Left ventricle myocardium superior (tissue), 1 donor: ENCODE data around the gene CARD18. TPM values are rescaled to one million over a fixed set of nuclear protein-coding genes. Genes with fewer than 3 reads are reported as not detected.
A peak's percentile ranks its signal among the peaks of the same experiment; 100 is the strongest.
"Not testable (repeated sequence)": the region's sequence is repeated elsewhere in the genome, so short reads cannot be mapped to it uniquely, and the experiment has no call there.

Source experiments
- ATAC-seq: fragments of 200-7000 bp; cut with Tn5 transposase; one replicate; pipeline ENCODE4 v1.9.1; 2020; ENCODE audit warnings: mild to moderate bottlenecking, moderate library complexity
- DNase-seq: peaks from one replicate; pipeline ENCODE4 v3.0.0-alpha.2; 2020
- intact Hi-C: fragments of 100-400 bp; cut with micrococcal nuclease; formaldehyde crosslinking; loops from one replicate; pipeline ENCODE4 v1.11.0; 2022
- total RNA-seq: library from RNA; stranded (reverse); fragmentation: NEBNext Ultra II Directional; extraction: Animal tissue kit (Norgen Biotek cat#: 25700); gene quantifications from one replicate; pipeline ENCODE4 v1.2.1, GENCODE V29; 2021
- donor health status: DM: no; HTN: yes; CAD: no; lungs with severe emphysema.

CARD18 gene
- total RNA-seq, 1 donor from 2014 or later: 0.72 TPM

DNA sequence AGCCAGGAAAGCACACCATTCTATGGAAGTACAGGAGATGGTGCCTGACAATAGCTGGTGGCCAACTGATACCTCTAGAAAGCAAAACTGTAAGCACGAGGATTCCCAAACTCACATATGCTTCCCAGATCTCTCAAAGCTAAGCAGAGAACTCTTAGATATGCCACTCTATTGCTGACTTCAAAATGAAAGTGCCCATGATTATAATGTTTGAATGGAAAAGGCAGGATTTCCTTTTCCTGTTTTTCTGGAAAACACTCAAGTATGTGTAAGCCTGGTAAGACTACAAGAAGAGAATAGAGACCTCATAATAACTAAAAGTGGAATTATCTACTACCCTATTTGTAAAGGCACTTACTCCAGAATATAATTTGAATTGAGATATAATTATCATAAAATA lies 2.6 kb upstream of the CARD18 start:
- no peak for ATAC-seq
- intact Hi-C loops: no loop called here
- no peak for DNase-seq

DNA sequence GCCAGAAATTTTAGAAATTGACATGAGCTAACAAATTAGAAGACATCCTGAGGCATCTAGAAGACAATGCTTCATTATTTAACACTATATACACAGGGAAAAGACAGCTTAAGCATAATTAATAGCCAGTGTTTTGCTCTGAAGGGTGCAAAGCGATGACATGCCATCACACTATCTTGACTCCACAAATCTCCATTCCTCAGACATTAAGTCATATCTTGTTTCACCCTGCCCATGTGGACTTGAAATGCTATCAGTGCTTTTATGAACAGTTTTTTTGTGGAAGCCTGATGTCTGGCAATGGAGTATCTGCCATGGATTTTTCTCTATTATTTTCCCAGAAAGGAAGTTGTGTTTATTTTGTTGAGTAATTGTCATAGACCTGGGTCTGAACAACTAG lies 2.3 kb downstream of the CARD18 start:
- DNase-seq (no peak), ATAC-seq (no peak)
- intact Hi-C loops: no loop called here

DNA sequence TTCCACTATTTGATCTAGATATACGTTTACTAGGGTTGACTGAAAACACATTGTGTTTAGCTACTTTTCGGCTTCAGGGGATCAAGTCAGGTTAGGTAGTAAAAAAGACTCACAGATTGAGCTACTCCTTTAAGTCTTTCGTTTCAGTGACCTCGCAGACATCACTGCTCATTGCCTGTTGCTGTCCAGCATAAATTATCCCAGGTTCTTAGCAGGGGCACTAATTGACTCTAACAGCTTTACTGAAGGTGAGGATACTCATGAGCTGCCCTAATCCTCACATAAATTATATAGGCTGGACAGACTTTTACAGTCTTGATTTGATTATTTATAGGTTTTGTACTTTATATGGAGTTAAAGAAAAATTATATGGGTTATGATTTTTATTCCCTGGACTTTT lies 3.7 kb downstream of the CARD18 start:
- intact Hi-C loops: no loop called here
- ATAC-seq: no peak
- no peak for DNase-seq

DNA sequence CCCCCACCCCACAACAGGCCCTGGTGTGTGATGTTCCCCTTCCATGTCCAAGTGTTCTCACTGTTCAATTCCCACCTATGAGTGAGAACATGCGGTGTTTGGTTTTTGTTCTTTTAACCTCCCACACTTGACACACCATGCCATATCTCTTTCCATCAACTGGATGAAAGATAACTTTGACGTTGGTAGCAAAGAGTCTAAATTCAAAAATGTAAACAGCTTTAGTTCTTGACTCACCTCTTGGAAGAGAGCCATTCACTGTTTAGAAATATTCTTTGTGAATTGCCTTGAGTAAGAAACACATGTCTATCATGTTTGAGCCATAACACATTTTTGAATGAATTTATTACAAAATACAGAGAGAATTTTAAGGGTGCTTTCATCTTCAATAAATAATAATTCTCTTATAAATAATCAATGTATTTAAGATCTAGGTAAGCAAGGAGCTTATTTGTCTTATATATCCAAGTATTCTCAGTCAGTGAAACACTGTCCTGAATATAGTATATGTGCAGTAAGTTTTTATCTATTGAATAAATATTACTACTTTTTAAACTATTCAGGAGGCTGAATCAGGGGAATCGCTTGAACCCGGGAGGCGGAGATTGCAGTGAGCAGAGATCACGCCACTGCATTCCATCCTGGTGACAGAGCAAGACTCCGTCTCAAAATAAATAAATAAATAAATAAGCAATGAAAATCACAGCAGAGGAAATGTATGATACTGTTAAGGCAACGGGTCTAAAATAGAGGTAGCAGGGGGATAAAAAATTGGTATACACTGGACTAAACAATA lies 6.7 kb downstream of the CARD18 start:
- no peak for ATAC-seq
- intact Hi-C loops: no loop called here

DNA sequence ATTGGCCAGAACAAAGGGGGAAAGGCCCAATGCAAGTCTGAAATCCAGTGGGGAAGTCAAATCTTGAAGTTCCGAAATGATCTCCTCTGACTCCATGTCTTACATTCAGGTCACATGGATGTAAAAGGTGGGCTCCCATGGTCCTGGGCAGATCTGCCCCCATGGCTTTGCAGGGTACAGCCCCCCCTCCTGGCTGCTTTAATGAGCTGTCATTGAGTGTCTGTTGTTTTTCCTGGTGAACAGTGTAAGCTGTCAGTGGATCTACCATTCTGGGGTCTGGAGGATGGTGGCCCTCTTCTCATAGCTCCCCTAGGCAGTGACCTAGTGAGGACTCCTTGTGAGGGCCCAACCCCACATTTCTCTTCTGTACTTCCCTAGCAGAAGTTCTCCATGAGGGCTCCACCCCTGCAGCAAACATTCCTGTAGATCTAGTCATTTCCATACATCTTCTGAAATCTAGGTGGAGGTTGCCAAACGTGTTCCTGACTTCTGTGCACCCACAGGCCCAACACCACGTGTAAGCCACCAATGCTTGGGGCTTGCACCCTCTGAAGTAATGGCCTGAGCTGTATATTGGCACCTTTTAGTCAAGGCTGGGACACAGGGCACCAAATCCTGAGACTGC lies 9.3 kb downstream of the CARD18 start:
- intact Hi-C loops: no loop called here
- ATAC-seq (no peak), DNase-seq (no peak)

More for the DNA sequence above, 6.7 kb downstream of the CARD18 start:
- DNase-seq: no peak

DNA sequence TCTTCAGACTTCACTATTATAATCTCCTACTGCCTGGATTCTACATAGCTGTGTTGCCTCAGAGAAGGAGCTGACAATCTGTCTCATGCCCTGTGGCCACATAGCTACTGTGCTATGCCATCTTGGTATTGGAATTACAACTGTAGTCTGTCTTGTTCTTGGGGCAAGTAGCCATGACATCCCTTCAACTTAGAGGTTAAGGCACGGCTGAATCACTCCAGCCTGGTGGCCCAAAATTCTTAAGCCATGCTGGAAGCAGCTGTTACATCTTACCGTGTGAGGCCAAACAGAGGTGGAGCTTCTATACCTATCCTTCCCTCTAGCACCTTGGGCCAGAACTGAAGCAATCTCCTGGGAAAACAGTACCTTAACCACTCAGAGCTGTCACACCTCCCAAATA lies 14.8 kb downstream of the CARD18 start:
- DNase-seq (no peak), ATAC-seq (no peak)
- intact Hi-C loops: no loop called here

DNA sequence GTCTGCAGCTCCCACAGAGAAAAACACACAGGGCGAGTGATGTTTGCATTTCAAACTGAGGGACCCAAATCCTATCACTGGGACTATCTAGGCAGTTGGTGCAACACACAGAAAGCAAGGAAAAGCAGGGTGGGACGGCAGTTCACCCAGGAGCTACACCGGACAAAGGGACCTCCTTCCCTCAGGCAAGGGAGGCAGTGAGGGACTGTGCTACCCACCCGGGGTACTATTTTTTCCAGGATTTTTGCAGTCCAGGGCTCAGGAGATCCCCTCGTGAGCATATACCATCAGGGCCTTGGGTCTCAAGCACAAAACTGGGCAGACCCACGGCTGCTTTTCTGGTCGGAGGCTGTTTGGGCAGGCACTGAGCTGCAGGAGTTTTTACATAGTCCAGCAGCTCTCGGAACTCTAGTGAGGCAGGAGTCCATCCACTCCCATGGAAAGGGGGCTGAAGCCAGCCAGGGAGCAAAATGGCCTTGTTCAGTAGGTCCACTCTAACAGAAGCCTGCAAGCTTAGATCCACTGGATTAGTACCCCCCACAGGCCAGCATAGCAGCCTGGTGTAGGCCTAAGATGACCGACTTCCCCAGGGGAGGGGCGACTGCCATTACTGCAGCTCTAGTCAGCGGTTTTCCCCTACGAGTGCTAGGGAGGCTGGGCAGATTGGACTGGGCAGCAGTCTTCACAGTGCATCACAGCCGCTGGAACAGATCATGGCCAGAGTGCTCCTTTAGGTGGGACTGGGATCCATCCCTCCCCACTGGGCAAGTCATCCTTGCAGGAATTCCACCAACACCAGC lies 28.2 kb downstream of the CARD18 start:
- intact Hi-C loops: loop anchor here (10.0 kb wide), 1 partner anchor 103 kb away; no protein-coding TSS in a partner anchor
- ATAC-seq: no peak
- DNase-seq: peak; percentile 19

DNA sequence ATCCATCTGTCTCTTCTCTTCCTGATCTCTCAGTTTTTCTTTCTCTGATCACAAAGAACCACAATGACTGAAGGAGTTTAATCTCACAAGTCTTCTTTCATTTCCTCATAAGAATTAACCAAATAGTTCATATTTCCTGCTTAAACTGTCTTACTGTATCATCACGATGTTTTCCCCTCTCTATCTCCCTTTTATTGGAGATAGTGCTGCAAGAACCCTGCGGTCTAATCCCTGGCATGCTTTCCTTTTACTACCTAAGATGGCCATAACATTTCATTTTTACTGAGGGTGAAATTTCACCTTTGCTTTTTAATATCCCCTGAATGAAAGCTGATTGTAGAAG lies 28.9 kb downstream of the CARD18 start:
- intact Hi-C loops: loop anchor here (10.0 kb wide), 1 partner anchor 104 kb away; no protein-coding TSS in a partner anchor
- DNase-seq (no peak), ATAC-seq (no peak)

DNA sequence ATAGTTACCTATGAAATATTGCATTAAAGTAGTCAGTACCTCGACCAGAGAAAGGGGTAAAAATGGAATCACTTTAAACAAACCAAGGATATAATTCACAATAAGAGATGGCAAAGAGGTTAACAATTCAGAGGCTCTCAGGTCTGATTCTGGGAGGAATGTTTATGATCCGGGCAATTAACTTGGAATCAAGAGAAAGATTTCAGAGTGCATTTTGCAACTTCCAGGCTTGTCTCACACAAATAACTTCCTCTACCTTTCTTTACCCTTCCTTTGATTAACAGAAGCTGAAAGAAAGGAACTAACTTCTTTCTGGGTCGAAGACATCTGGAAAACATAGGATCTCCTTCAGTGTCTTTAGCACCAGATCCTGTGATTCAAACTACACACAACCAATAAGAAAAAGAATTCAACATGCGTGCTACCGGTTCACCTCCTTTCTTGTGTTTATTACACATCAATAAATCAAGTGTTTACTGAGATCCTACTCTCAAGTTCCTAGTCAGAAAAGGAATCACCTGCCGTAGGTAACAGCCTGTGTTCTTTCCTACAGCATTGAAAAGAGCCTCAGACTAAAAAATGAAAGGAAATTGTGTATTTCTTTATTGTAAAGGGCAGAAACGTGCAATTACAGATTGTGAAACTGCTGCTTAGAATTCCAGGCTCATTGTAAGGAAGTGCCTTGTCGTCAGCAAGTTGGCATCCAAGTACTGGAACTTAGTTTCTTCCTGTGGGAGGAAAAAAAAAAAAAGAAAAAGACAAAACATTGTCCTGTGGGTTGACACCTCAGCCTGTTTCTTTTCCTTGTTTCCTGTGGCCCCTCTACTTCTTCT lies 29.5 kb downstream of the CARD18 start:
- intact Hi-C loops: loop anchor here (10.0 kb wide), 1 partner anchor 105 kb away; no protein-coding TSS in a partner anchor
- ATAC-seq (no peak), DNase-seq (no peak)

DNA sequence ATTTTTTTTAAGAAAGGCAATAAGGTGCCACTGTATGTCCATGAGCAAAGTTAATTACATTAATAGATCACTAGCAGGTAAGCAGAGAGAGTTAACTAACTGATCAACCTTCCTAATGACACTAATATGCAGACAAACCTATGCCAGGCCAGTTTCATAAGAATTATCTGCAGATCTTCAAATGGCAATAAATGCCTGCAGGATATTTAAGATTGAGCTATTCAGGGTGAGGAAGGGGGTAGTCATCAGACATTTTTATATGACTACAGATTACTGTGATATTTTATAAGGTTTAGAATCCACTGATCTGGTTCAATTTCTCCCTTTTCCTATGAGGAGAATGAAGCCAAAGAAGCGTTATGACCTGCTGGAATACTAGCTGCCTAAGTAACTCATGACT lies 30.2 kb downstream of the CARD18 start:
- intact Hi-C loops: no loop called here
- DNase-seq: no peak
- ATAC-seq: no peak

DNA sequence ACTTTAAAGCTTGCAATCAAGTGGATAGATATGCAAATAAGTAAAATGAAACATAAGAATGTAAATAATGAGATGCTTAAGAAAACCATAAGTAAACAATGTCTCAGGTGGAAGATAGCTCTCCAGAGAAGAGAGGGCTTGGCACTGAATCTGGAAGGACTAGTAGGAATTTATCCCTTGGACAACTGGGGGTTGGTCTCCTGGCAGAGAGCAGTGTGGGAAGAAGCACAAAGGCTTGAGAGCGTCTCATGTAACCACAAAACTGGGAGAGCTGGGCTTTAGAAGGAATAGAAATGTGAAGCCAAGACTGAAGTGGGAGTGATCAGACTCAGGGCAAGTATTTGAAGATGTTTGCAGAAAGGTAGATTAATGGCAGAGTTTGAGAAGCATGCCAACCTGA lies 31.3 kb downstream of the CARD18 start:
- ATAC-seq (no peak), DNase-seq (no peak)
- intact Hi-C loops: no loop called here

DNA sequence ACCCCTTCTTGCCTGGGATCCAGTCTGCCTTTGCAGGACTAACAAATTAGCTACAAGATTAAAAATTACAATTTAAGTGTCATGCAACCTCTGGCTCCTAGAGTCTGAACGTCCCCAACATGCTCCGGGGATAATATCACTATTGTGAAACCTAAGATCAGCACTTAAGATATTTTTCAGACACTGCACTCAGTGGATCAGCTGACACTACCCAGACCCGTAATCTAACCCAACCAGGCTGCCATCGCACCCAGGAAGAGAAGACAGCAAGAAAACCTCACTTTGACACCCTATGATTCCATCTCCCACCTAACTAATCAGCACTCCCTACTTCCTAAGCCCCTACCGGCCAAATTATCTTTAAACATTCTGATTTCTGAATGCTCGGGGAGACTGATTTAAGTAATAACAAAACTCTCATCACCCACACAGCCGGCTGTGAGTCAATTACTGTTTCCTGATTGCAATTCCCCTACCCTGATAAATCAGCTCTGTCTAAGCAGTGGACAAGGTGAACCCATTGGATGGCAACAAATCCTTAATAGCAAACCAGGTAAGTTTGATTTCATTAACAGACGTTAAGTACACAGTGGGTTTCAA lies 32.2 kb downstream of the CARD18 start:
- ATAC-seq, intact Hi-C loops: not testable (repeated sequence)

DNA sequence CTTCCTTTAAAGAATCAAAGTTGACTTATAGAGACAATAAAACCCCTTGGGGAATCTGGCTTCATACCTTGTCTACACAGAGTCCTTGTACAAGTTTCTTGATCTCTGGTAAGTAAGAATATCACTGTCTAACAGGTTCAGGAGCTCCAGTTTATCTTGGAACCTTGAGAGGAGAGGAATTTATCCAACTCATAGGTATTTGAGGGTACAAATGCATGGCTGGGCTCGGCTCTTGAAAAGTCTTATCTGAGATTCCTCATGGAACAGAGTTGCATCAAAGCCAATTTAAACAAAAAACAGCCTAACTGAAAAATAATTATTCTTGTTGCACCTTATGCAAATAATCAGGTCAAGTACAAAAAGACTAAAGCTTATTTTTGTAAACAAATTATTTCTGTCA lies 33.4 kb downstream of the CARD18 start:
- no peak for ATAC-seq
- DNase-seq: no peak
- intact Hi-C loops: no loop called here

More for the DNA sequence above, 32.2 kb downstream of the CARD18 start:
- not testable (repeated sequence) for DNase-seq

DNA sequence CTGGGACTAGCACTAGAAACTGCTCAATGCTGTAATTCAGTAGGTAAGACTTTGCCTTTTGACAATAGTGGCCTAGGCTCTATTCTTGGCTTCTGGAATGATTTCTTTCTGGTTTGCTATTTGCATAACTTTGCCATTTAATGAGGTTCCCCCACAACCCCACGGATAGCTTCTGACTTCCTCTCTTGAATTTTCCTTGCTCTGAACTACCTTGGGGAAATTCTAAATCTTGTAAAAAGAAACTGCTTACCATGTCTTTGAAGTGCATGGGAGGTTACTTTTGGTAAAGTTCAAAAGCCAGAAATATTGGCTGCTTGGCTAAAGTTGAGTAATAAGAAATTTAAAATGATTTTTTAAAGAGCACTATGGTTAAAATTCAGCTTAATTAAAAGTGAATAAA lies 35.3 kb downstream of the CARD18 start:
- ATAC-seq (no peak), DNase-seq (no peak)
- intact Hi-C loops: no loop called here

DNA sequence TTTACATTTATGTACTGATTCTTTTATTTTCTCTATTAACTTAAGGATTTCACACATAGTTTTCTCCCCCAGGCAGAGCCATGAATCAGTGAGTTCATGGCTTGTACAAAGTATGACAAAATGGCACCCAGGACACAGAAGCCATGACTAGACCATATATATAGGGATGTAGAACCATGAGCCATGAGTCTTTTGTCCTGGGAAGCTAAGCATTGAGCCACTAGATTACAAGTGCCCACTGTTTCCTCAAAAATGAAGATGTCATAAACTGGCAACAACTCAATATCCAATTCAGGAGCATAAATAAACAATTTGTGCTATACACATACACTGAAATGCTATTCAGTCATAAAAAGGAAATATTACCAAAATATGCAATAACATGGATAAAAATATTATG lies 36.2 kb downstream of the CARD18 start:
- ATAC-seq (no peak), DNase-seq (no peak)
- intact Hi-C loops: no loop called here

DNA sequence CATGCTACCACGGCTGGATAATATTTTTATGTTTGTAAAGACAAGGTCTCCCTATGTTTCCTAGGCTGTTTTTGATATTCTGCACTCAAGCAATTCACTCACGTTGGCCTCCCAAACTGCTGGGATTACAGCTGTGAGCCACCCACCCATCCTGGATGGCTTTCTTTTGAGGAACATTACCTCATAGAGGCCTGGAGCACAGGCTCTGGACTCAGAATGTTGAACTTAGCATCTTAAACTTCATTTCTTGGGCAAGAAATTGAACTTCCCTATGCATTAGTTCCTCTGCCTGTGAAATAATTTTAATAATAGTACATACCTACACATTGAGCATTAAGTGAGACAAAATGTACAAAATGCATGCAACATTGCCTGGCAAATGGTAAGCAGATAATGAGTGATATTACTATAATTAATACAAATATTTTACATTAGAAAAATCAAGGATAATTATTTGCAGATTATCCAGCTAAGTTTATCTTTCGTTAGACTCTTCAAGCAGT lies 37.4 kb downstream of the CARD18 start:
- intact Hi-C loops, DNase-seq, ATAC-seq: not testable (repeated sequence)

DNA sequence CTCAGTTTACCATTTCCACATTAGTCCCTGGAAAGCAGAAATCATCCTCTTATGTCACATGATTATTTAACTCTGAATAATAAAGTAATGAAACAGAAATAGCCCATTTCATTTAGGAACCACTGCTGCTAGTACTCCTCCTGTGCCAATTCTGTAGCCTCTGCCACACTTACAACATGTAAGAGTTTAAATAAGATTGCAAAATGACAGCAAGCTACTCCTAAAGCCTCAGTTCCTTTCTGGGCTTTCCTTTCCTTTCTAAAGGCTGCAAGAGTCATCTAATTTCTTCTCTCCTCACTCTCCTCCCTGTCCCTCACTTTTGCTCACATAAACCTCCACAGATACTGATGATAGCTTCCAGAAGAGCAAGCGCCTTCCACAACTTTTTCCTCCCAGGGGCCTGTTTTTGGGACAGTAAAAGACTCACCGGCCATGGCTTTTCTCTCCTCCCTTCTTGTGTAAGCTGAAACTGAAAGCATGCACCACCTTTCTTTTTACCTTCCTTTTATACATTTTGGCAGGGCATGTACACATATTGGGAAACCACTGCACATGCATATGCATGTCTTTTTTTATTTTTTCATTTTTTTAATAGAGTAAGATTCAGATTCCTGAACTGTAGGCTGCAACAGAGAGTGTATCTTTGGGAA lies 38.5 kb downstream of the CARD18 start:
- no peak for ATAC-seq
- intact Hi-C loops: no loop called here
- no peak for DNase-seq

DNA sequence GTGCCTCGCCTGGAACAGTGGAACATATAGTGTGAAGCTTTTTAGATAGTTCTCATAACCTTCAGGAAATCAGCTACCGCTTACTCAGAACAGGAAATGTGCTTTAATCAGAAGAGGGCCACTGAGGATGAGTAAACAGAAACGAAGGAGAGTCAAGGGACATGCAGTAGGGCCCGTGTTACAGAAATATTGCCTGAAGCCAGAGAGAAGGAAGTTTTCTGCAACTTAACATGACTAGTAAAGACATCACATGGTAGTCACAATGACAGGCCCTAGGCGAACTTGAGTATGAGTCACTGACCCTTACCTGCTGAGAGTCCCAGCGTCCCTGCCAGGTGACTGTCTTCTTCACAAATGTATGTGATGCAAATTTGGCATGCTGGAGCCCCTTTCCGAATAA lies 39.4 kb downstream of the CARD18 start:
- ATAC-seq (no peak), DNase-seq (no peak)
- intact Hi-C loops: no loop called here
